Smooth muscle cell (in vitro differentiated cells): ENCODE data around the gene PLCB1. TPM values are rescaled to one million over a fixed set of nuclear protein-coding genes. Genes with fewer than 3 reads are reported as not detected.
A peak's percentile ranks its signal among the peaks of the same experiment; 100 is the strongest.

Experiments
- DNase-seq: peaks from one replicate; lab custom pipeline; 2025; ENCODE audit not compliant: unreplicated experiment; lab: John Stamatoyannopoulos, UW
- H2AFZ ChIP-seq: fragments of 200-600 bp; sonication (generic); 2 replicates; pipeline ENCODE4 v1.6.0; 2016; ENCODE audit warnings: antibody characterized with exemption, low read depth, mild to moderate bottlenecking
- H3F3A ChIP-seq: fragments of 200-600 bp; sonication (generic); 2 replicates; pipeline ENCODE4 v1.6.0; 2017; ENCODE audit warnings: antibody characterized with exemption, low read depth
- H3K27ac ChIP-seq: fragments of 200-600 bp; sonication (generic); 2 replicates; pipeline ENCODE4 v1.5.1; 2016; ENCODE audit warnings: low read depth, mild to moderate bottlenecking
- H3K27me3 ChIP-seq: fragments of 200-600 bp; sonication (generic); 2 replicates; pipeline ENCODE4 v1.6.1; 2016; ENCODE audit warnings: low read depth, mild to moderate bottlenecking
- H3K36me3 ChIP-seq: fragments of 200-600 bp; sonication (generic); 2 replicates; pipeline ENCODE4 v1.5.1; 2016; ENCODE audit warnings: low read depth
- H3K4me1 ChIP-seq: fragments of 200-600 bp; sonication (generic); 2 replicates; pipeline ENCODE4 v1.5.1; 2016; ENCODE audit warnings: low read depth
- H3K4me2 ChIP-seq: fragments of 200-600 bp; sonication (generic); 2 replicates; pipeline ENCODE4 v1.6.0; 2016; ENCODE audit warnings: mild to moderate bottlenecking
- H3K4me3 ChIP-seq: fragments of 200-600 bp; sonication (generic); 2 replicates; pipeline ENCODE4 v1.5.1; 2016; ENCODE audit warnings: mild to moderate bottlenecking
- H3K79me2 ChIP-seq: fragments of 200-600 bp; sonication (generic); 2 replicates; pipeline ENCODE4 v1.6.0; 2016; ENCODE audit warnings: low read depth, mild to moderate bottlenecking
- H3K9ac ChIP-seq: fragments of 200-600 bp; sonication (generic); 2 replicates; pipeline ENCODE4 v1.6.0; 2016; ENCODE audit warnings: low read depth
- H3K9me3 ChIP-seq: fragments of 200-600 bp; sonication (generic); replicated peaks from 2 replicates; pipeline ENCODE4 v1.5.1; 2016; ENCODE audit warnings: low read depth
- H4K20me1 ChIP-seq: fragments of 200-600 bp; sonication (generic); 2 replicates; pipeline ENCODE4 v1.6.0; 2016; ENCODE audit warnings: low read depth
- WGBS: methylation state at CpG from one replicate; pipeline ENCODE4 v1.1.7; 2016; ENCODE audit warnings: low lambda C conversion rate; 5-methylcytosine and 5-hydroxymethylcytosine counted together
- polyA plus RNA-seq: library from polyadenylated mRNA; unstranded; fragments of >200 nt; fragmentation: Nextera tagmentation; extraction: Ambion mirVana; gene quantifications from 2 replicates; pipeline ENCODE4 v1.2.1, GENCODE V29; 2016
- total RNA-seq: library from RNA; depleted of rRNA; stranded (reverse); fragments of >200 nt; gene quantifications from 2 replicates; pipeline ENCODE4 v1.2.3, GENCODE V29; 2014
- TF ChIP-seq, protein P1 (sequence below): fragments of 200-600 bp; sonication (generic); IDR thresholded peaks from 2 replicates; pipeline ENCODE4 v1.5.1; 2017; ENCODE audit warnings: borderline replicate concordance, mild to moderate bottlenecking, antibody characterized with exemption; ENCODE audit not compliant: insufficient read depth, poor library complexity, severe bottlenecking

The PLCB1 gene
- total and polyA plus RNA-seq, 2 experiments from 2014 or later = 4.7 to 25.3 TPM

DNA sequence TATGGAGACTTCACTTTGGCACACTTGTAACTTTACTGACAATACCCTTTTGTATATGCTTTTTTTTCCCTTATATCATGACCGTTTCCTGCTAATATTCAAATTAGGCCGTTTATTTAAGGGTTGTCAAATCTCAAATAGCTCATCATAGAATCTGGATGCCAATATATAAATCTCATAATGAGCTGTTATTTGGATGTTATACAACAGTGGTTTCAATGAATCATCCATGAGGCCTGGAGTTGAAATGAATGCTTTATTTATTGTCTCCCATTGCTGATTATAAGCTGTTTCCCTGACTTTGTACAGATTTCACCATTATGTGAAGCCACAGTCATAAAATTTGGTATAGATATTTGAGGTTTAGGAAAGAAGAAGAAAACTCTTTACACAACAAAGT is 256.1 kb downstream of the PLCB1 start:
- Histone ChIP-seq H3F3A (no peaks in the 10 kb centered on the region), H3K79me2 (no peaks in the 10 kb centered on the region), H3K4me3 (no peak overlapping the region), H3K9ac (no peak overlapping the region), H3K27me3 (no peaks in the 10 kb centered on the region), H3K27ac (no peak overlapping the region), H2AFZ (no peak overlapping the region), H3K9me3 (no peaks in the 10 kb centered on the region), H3K4me1 (peaks cover 15% of the 10 kb centered on the region), H3K4me2 (no peak overlapping the region), H3K36me3 (no peaks in the 10 kb centered on the region), H4K20me1 (no peaks in the 10 kb centered on the region)
- WGBS = 84% methylated on average over 2 of the region's 2 CpGs
- TF ChIP-seq, protein P1, sequence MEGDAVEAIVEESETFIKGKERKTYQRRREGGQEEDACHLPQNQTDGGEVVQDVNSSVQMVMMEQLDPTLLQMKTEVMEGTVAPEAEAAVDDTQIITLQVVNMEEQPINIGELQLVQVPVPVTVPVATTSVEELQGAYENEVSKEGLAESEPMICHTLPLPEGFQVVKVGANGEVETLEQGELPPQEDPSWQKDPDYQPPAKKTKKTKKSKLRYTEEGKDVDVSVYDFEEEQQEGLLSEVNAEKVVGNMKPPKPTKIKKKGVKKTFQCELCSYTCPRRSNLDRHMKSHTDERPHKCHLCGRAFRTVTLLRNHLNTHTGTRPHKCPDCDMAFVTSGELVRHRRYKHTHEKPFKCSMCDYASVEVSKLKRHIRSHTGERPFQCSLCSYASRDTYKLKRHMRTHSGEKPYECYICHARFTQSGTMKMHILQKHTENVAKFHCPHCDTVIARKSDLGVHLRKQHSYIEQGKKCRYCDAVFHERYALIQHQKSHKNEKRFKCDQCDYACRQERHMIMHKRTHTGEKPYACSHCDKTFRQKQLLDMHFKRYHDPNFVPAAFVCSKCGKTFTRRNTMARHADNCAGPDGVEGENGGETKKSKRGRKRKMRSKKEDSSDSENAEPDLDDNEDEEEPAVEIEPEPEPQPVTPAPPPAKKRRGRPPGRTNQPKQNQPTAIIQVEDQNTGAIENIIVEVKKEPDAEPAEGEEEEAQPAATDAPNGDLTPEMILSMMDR = no peak
- no peak for DNase-seq

DNA sequence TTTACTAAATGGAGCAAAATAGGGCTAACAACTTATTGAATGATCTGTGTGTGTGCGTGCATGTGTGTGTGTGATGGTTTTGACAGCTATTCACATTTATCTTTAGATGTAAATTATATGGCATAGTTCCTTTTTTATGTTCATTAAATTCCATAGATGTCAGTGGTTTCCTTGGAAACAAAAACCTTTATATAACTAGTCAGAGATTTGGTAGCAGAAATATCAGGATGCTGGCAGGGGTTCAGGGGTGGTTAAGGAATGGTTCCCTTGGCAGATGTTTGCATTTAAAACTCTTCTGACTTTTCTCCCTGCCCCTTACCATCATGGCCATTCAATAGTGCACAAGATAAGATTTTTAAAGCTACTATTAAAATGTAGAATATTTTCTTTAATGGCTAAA is 256.6 kb downstream of the PLCB1 start:
- 100% methylated on average over 1 of the region's 1 CpG for WGBS
- TF ChIP-seq, protein P1 = no peak
- H3K36me3 ChIP-seq = no peaks in the 10 kb centered on the region
- no peak overlapping the region for H3K9ac ChIP-seq
- H3K4me2 ChIP-seq = no peak overlapping the region
- H3K4me1 ChIP-seq = peaks cover 15% of the 10 kb centered on the region
- H4K20me1 ChIP-seq = no peaks in the 10 kb centered on the region
- H3K4me3 ChIP-seq = no peak overlapping the region
- no peak overlapping the region for H2AFZ ChIP-seq
- H3F3A ChIP-seq = no peaks in the 10 kb centered on the region
- H3K27ac ChIP-seq = no peak overlapping the region
- H3K27me3 ChIP-seq = no peaks in the 10 kb centered on the region
- H3K79me2 ChIP-seq = no peaks in the 10 kb centered on the region
- no peaks in the 10 kb centered on the region for H3K9me3 ChIP-seq
- no peak for DNase-seq

DNA sequence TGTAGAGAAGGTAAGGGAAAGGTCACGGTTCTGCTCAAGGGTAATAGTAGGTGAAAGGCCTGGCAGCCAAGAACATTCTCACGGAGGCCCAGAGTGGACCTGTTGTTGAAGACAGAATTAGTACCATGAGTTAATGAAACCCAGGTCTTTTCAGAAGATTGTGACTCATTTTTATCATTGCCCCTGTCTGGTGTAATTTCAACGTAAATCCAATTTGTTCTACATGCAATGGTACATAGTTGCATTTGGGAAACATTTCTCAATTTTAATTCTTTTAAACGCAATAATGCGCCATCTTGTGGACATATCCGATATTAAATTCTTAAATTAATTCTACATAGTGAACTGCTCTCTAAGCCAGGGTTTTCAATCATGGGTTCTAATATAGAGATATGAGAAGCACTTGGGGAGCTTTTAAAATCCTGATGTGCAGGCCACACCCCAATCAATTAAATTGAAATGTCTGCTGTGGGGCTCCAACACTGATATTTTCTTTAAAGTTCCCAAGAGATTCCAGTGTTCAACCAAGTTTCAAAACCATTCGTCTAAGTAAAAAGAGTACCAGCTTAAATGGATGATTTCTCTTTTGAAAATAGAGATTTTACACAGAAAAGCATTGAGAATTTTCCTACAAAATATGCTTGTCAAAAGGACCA is 257.4 kb downstream of the PLCB1 start:
- no peaks in the 10 kb centered on the region for H3K36me3 ChIP-seq
- WGBS = 42% methylated on average over 7 of the region's 7 CpGs
- no peaks in the 10 kb centered on the region for H4K20me1 ChIP-seq
- TF ChIP-seq, protein P1 = peak; percentile 64
- no peaks in the 10 kb centered on the region for H3K27me3 ChIP-seq
- no peak overlapping the region for H3K9ac ChIP-seq
- H3K79me2 ChIP-seq = no peaks in the 10 kb centered on the region
- no peak for DNase-seq
- H3K4me3 ChIP-seq = no peak overlapping the region
- no peak overlapping the region for H3K27ac ChIP-seq
- no peak overlapping the region for H3K4me2 ChIP-seq
- no peaks in the 10 kb centered on the region for H3F3A ChIP-seq
- no peaks in the 10 kb centered on the region for H3K9me3 ChIP-seq
- H3K4me1 ChIP-seq = peaks cover 15% of the 10 kb centered on the region
- H2AFZ ChIP-seq = no peak overlapping the region

DNA sequence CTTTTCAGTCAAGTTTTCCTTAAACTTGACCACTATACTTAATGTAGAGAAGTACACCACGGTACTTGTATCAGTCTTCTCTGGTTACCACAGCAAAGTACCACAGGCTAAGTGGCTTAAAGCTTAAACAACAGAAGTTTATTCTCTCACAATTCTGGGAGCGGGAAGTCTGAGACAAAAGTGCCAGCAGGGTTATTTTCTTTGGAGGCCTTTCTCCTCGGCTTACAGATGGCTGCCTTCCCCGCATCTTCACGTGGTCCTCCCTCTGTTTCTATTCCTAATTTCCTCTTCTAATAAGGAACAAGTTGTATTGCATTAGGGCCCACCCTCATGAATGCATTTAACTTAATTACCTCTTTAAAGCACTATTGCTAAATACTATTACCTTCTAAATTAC is 258.0 kb downstream of the PLCB1 start:
- Histone ChIP-seq H4K20me1 (no peaks in the 10 kb centered on the region), H2AFZ (no peak overlapping the region), H3K36me3 (no peaks in the 10 kb centered on the region), H3F3A (no peaks in the 10 kb centered on the region), H3K4me3 (no peak overlapping the region), H3K9ac (no peak overlapping the region), H3K9me3 (no peaks in the 10 kb centered on the region), H3K79me2 (no peaks in the 10 kb centered on the region), H3K27ac (no peak overlapping the region), H3K27me3 (no peaks in the 10 kb centered on the region), H3K4me1 (peaks cover 15% of the 10 kb centered on the region), H3K4me2 (no peak overlapping the region)
- WGBS = 79% methylated on average over 5 of the region's 5 CpGs
- DNase-seq = no peak
- TF ChIP-seq, protein P1 = no peak
